Sigmoid colon (tissue), 4 donors: ENCODE measurements around the gene ADCY5.

Experiments used
- CTCF ChIP-seq, 4 experiments: fragments of 450-650 bp in 3 of 4; fragments of 200-600 bp in 1 of 4; IDR thresholded peaks; one replicate each; pipeline ENCODE4 v1.5.1; 2016 to 2019; ENCODE audit warnings: antibody characterized with exemption in 4 of 4, mild to moderate bottlenecking in 3 of 4, moderate library complexity in 2 of 4
- EP300 ChIP-seq, 4 donors: sonication (generic); formaldehyde crosslinking; IDR thresholded peaks; one replicate each; pipeline ENCODE4 v1.6.1; 2017; ENCODE audit warnings: antibody characterized with exemption in 4 of 4
- POLR2AphosphoS5 ChIP-seq, 4 donors: sonication (generic); formaldehyde crosslinking; IDR thresholded peaks; one replicate each; pipeline ENCODE4 v1.6.1; 2017; ENCODE audit warnings: antibody characterized with exemption in 4 of 4

- no peak for TF ChIP-seq CTCF (IDR thresholded peaks at IDR 0.05)
- no peak for TF ChIP-seq POLR2AphosphoS5 (IDR thresholded peaks at IDR 0.05)
- TF ChIP-seq EP300 (IDR thresholded peaks at IDR 0.05) = no peak
Measured at GRCh38 chr3:123289391-123290106, 159.3 kb downstream of the ADCY5 start.
